GM21723 (cell line): ENCODE results near the gene ZBTB7C.
A peak's percentile ranks its signal among the peaks of the same experiment; 100 is the strongest.

Experiments used
- ATAC-seq: cut with Tn5 transposase; IDR thresholded peaks from one replicate; pipeline ENCODE4 v1.9.1; 2021; ENCODE audit warnings: mild to moderate bottlenecking, moderate library complexity; ENCODE audit not compliant: unreplicated experiment

ZBTB7C gene

GRCh38 chr18:48172226-48173006, 236.8 kb downstream of the ZBTB7C start:
- ATAC-seq: no peak

- ATAC-seq: no peak
These were observed 237.5 kb downstream of the ZBTB7C start for GRCh38 chr18:48171490-48172188.

GRCh38 chr18:48170651-48171050, 238.5 kb downstream of the ZBTB7C start:
- ATAC-seq: no peak

GRCh38 chr18:48168861-48169260, 240.3 kb downstream of the ZBTB7C start:
- ATAC-seq: no peak

GRCh38 chr18:48167897-48168253, 241.3 kb downstream of the ZBTB7C start:
- no peak for ATAC-seq

GRCh38 chr18:48166336-48166875, 242.8 kb downstream of the ZBTB7C start:
- ATAC-seq: no peak

GRCh38 chr18:48165111-48165866, 243.9 kb downstream of the ZBTB7C start:
- no peak for ATAC-seq

GRCh38 chr18:48164701-48165100, 244.5 kb downstream of the ZBTB7C start:
- ATAC-seq: no peak

- ATAC-seq: no peak
These were observed 245.1 kb downstream of the ZBTB7C start for GRCh38 chr18:48164116-48164515.

GRCh38 chr18:48163738-48164115, 245.5 kb downstream of the ZBTB7C start:
- ATAC-seq: no peak

GRCh38 chr18:48162956-48163737, 246.0 kb downstream of the ZBTB7C start:
- no peak for ATAC-seq

- peak; percentile 55 for ATAC-seq
These were observed 247.1 kb downstream of the ZBTB7C start for GRCh38 chr18:48161911-48162698.

- ATAC-seq: peak; percentile 84
These were observed 247.8 kb downstream of the ZBTB7C start for GRCh38 chr18:48161191-48161910.

- no peak for ATAC-seq
These were observed 248.6 kb downstream of the ZBTB7C start for GRCh38 chr18:48160622-48161021.

- ATAC-seq: no peak
These were observed 249.4 kb downstream of the ZBTB7C start for GRCh38 chr18:48159816-48160215.

- ATAC-seq: no peak
These were observed 250.5 kb downstream of the ZBTB7C start for GRCh38 chr18:48158721-48159120.

- no peak for ATAC-seq
These were observed 251.2 kb downstream of the ZBTB7C start for GRCh38 chr18:48157956-48158355.

- ATAC-seq: no peak
These were observed 253.3 kb downstream of the ZBTB7C start for GRCh38 chr18:48155856-48156255.

- ATAC-seq: no peak
These were observed 254.4 kb downstream of the ZBTB7C start for GRCh38 chr18:48154828-48155227.
